SIG-M5 (cell line): ENCODE results near the gene BLCAP.
"Not testable (repeated sequence)": the region's sequence is repeated elsewhere in the genome, so short reads cannot be mapped to it uniquely, and the experiment has no call there.

Experiments used
- DNase-seq: peaks from one replicate; lab custom pipeline; 2025; lab: John Stamatoyannopoulos, UW

Gene BLCAP, protein sequence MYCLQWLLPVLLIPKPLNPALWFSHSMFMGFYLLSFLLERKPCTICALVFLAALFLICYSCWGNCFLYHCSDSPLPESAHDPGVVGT

DNA sequence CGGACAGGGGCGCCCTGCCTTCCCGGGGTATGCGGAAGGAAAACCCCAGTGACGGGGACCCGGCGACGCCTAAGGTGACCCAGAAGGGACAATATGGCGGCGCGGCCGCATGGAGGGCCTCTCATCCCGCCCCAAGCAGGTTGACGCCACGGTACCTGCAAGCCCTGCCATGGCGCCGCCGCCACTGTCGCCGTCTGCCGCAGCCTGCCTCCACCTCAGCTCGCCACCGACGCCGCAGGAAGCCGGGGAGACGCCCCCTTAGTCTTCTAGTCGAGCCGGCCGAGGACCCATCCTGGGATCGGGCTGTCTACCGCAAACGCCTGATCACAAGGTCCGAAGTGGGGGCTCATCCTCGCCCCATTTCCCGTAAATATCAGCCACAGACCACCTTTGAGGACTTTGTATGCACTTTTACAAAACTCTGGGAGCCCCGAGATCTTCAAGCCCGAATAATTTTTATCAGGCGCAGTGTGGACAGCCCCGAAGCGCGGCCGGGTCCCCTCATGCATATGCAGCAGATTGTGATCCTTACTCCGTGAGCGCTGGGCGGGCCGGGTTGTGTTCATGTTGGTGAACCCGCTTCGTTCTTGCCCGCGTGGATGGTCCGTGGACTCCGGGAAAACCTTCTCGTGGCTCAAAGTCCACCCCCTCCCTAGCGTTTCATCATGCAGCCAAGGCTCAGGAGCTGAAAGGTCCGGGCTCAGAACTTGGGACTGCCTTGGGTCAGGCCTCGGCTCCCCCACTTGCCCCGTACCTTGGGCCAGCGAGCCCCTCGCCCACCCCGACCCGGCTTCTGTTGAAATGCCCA is at the start of gene BLCAP:
Gene BLCAP (minus strand): TSS at position 239 of the 808 bp plus-strand sequence. CDS start 8,702 bp downstream, outside the sequence.
- no peak for DNase-seq

- DNase-seq = not testable (repeated sequence)
Measured at GRCh38 chr20:37577436-37577835, 49.8 kb upstream of the BLCAP start.

- DNase-seq = no peak
Measured at GRCh38 chr20:37576911-37577310, 49.2 kb upstream of the BLCAP start.

GRCh38 chr20:37575884-37576283 is 48.2 kb upstream of the BLCAP start:
- DNase-seq = no peak

- DNase-seq = no peak
Measured at GRCh38 chr20:37574199-37574890, 46.7 kb upstream of the BLCAP start.

DNA sequence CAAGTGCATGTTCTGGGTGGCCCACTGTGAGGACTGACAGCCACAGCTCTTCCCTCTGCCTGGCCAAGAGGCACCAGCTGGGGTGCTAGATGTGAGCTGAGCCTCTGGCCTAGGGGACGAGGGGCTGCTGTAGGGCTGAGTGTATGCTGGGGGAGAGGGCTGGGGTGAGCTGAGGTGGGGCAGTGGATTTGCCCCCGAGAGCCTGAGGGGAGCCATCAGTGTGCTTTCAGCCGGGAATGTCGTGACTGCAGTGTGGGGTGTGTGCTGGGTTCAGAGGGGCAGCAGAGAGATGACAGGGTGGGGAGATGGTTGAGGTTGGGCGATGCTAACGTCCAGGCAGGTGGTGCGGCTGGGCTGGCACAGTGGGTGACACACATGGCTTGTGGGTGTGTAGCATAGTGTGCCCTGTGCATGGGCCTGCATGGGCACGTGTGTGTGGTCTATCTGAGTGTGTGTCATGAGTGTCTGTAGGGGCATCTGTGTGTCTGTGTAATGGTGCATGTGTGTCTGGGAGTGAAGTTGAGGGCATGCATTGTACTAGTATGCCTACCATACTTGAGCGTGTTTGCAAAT is 46.0 kb upstream of the BLCAP start:
- no peak for DNase-seq

DNA sequence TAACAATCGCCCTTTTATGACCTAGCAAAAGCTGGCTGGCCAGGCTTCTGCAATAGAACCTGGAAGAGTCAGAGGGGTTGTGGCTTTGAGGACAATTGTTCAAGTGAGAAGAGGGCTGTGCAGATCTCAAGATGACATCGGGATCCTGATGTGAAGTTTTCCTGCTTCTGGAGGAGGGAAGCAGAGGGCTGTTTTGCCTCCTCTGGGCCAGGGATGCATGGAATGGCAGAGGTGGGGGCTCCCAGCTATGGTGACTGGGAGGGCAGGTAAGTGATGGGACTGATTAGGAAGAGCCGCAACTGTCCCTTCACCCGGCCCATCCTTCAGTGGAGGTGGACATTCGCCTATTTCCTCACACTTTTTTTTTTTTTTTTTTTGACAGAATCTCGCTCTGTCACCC is 43.4 kb upstream of the BLCAP start:
- DNase-seq = no peak

DNA sequence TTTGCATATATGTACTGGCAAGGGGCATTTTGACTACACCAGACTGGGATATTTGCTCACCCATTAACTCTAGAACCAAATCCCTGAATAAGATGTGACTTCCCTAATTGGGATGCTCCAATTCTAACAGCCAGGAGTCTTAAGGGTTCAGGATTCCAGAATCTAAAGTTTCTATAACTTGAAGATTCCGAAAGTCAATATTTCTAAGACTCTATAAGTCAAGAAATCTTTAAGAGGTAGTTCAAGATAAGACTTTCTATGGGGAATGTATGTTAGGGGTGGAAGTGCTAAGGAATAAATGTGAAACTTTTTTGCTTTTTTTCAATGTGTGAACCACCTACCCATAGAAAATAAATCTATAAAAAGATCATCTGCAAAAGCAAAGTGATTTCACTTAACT is 42.7 kb upstream of the BLCAP start:
- DNase-seq = no peak

DNA sequence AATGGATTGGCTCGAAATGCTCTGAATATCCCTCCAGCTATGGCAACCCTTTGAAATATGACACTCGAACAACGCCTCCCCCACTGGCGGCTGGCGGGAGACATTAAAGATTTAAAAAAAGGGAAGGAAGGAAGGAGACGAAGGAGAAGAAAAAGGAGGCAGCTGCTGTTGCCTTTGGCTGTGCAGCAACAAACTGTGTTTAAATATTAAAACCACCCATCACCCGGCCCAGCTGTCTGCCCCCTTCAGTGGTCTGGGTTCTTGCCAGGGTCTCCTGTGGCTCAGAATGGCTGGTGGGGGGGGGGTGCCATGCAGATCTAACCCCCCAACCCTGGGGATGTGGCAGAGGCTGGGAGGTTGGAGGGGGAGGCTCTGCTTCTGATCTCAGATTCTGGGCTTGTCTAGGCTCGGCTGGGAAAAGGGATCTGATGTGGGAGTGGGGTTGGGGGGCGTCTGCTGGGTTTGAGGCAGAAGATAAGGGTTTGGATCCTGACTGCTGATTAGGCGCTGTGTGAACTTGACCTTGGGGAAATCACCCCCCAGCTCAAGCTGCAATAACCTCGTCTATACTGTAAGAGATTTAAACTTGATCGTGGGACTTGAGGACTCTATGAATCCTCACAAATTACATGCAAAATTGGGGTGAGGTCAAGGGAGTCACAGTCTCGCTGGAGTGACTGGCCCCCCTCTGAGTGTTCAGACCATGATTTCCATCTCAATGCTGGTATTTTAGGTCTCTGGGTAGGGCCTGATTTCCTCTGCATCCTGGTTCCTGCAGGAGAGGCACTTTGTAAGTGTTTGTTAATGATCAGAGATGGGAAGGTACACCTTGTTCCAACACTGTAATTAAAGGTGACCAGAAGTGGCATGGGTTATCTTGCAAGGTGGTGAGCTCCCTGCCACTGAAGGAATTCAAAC is 40.3 kb upstream of the BLCAP start:
- no peak for DNase-seq

DNA sequence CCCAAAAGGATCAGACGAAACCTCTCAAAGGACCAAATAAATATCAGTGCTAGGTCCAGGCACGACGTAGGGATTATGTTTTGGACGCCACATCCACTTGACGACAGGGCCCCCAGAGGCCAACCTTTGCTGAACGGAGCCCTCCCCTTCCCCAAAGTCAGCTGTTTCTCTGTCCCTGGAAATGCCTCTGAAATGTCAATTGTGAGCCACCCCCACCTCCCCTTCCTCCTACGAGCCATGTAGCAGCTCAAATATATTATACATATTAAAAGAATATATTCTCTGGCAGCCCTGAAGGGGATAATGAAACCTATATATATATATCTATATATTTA is 39.6 kb upstream of the BLCAP start:
- DNase-seq = no peak

GRCh38 chr20:37566590-37567330 is 39.1 kb upstream of the BLCAP start:
- no peak for DNase-seq

GRCh38 chr20:37565134-37565811 is 37.6 kb upstream of the BLCAP start:
- DNase-seq = no peak

DNA sequence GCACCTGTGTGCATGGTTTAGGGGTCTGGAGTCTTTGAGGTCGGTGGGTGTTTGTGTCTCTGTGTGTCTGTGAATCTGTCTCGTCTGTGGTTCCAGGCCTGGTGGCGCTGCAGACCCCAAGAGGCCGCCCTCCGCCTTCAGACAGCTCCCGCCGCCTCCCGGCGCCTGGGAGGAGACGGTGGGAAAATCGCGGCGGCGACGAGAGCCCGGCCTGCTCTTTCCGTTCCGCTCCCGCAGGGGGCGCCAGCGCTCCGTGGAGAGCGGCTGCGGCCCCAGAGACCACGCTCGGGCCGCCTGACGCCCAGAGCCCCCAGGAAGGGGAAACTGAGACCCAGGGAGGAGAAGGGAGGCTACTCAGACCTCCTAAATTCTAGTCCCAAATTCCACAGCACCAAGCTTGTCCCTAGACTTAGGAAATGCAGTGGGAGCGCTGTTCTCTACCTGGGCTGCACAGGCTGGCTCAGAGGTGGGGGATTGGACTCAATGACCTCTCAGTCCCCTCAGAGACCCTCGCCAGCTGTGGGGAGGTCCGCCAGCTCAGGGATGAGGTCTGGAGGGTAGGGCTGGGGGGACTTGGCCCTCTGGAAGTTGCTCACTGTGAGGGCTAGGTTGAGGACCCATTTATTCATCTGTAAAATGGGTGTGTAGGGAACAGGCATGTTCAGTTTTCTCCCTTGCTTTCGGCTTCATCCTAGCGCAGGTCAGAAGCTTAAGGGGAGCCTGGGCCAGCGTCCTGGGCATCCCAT is 36.9 kb upstream of the BLCAP start:
- no peak for DNase-seq

DNA sequence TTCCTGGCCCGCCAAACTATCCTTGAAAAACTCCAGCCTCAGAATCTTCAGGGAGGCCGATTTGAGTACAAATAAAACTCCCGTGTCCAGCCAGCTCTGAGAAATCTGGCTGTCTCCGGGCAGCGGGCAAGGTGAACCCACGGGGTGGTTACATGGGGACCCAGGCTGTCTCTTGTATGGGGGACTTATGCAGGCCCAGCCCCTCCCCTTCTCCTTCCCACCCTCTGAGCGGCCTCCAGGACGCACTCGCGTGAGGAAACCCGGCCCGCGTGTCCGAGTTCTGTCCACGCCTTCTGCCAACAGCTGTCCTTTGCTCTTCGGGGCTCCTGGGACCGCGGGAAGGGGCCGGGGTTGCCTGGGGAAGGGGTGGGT is 36.3 kb upstream of the BLCAP start:
- DNase-seq = no peak

- DNase-seq = no peak
Measured at GRCh38 chr20:37562695-37563480, 35.2 kb upstream of the BLCAP start.

GRCh38 chr20:37560629-37561028 is 33.0 kb upstream of the BLCAP start:
- no peak for DNase-seq

- no peak for DNase-seq
Measured at GRCh38 chr20:37559312-37560027, 31.8 kb upstream of the BLCAP start.

DNA sequence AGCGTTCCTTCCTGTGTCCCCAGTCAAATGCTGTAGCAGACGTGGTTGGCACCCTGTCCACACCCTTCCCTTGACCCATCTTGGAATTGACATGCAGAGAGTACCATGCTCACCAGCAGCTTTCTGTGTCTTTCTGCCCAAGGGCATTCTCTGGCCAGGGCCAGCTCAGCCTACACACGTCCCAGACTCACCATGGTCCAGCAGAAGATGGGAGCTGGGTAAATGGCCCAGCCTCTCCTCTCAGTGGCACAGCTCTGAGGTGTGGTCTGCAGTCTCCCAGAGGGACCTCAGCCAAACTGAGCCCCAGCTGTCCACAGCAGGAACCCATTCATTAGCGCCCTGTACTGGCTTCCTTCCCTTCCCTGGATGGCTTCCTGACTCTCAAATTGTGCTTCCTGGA is 31.1 kb upstream of the BLCAP start:
- DNase-seq = no peak

GRCh38 chr20:37558306-37558705 is 30.6 kb upstream of the BLCAP start:
- no peak for DNase-seq
